GM21717 (cell line): ENCODE data around the gene IQSEC1.
"Not testable (repeated sequence)": the region's sequence is repeated elsewhere in the genome, so short reads cannot be mapped to it uniquely, and the experiment has no call there.

ENCODE experiments used
- ATAC-seq: cut with Tn5 transposase; IDR thresholded peaks from one replicate; pipeline ENCODE4 v1.9.1; 2021; ENCODE audit warnings: mild to moderate bottlenecking, moderate library complexity; ENCODE audit not compliant: unreplicated experiment

Gene IQSEC1

GRCh38 chr3:12886106-12886679 lies 187.0 kb downstream of the IQSEC1 start:
- ATAC-seq = no peak

- no peak for ATAC-seq
Observed at GRCh38 chr3:12885583-12885930, 187.7 kb downstream of the IQSEC1 start.

GRCh38 chr3:12884790-12885582 lies 188.2 kb downstream of the IQSEC1 start:
- ATAC-seq = no peak

GRCh38 chr3:12884186-12884680 lies 189.0 kb downstream of the IQSEC1 start:
- ATAC-seq = no peak

GRCh38 chr3:12882336-12883310 lies 190.6 kb downstream of the IQSEC1 start:
- no peak for ATAC-seq

GRCh38 chr3:12881858-12882257 lies 191.4 kb downstream of the IQSEC1 start:
- ATAC-seq = peak; percentile 45

GRCh38 chr3:12879191-12879815 lies 193.9 kb downstream of the IQSEC1 start:
- no peak for ATAC-seq

GRCh38 chr3:12878758-12879157 lies 194.5 kb downstream of the IQSEC1 start:
- ATAC-seq = not testable (repeated sequence)

- ATAC-seq = no peak
Observed at GRCh38 chr3:12878141-12878574, 195.1 kb downstream of the IQSEC1 start.

- ATAC-seq = no peak
Observed at GRCh38 chr3:12877040-12877439, 196.2 kb downstream of the IQSEC1 start.

- ATAC-seq = no peak
Observed at GRCh38 chr3:12875857-12876836, 197.1 kb downstream of the IQSEC1 start.

- ATAC-seq = no peak
Observed at GRCh38 chr3:12871404-12871983, 201.7 kb downstream of the IQSEC1 start.

GRCh38 chr3:12870942-12871341 lies 202.3 kb downstream of the IQSEC1 start:
- ATAC-seq = no peak

GRCh38 chr3:12869035-12869621 lies 204.1 kb downstream of the IQSEC1 start:
- no peak for ATAC-seq

- ATAC-seq = peak; percentile 51
Observed at GRCh38 chr3:12868039-12869034, 204.9 kb downstream of the IQSEC1 start.

- ATAC-seq = no peak
Observed at GRCh38 chr3:12866836-12867235, 206.4 kb downstream of the IQSEC1 start.

GRCh38 chr3:12865271-12865670 lies 208.0 kb downstream of the IQSEC1 start:
- ATAC-seq = no peak

- ATAC-seq = no peak
Observed at GRCh38 chr3:12862387-12862786, 210.8 kb downstream of the IQSEC1 start.
